Body of pancreas (tissue), 4 donors: ENCODE results near the gene SLC25A14. TPM values are rescaled to one million over a fixed set of nuclear protein-coding genes. Genes with fewer than 3 reads are reported as not detected.
"Not testable (repeated sequence)": the region's sequence is repeated elsewhere in the genome, so short reads cannot be mapped to it uniquely, and the experiment has no call there.

ENCODE experiments used
- ATAC-seq: fragments of 150-250 bp; one replicate; pipeline ENCODE4 v1.9.1; 2016
- DNase-seq, 4 donors: peaks; one replicate each; pipeline ENCODE4 v3.0.0-alpha.2; 2019
- H3K27ac ChIP-seq, 4 donors: fragments of 200-600 bp; sonication (generic); 1 replicate in 3 of 4; 2 replicates in 1 of 4; pipeline versions ENCODE4 v1.5.1 to v1.6.1; 2016 to 2019; ENCODE audit warnings: mild to moderate bottlenecking in 1 of 4, mixed read lengths in 1 of 4, moderate library complexity in 1 of 4
- H3K27me3 ChIP-seq, 2 donors: fragments of 200-600 bp; sonication (generic); one replicate each; pipeline ENCODE4 v1.6.0; 2016; ENCODE audit warnings: mild to moderate bottlenecking in 1 of 2
- H3K36me3 ChIP-seq, 2 donors: fragments of 200-600 bp; sonication (generic); replicated peaks in 1 of 2; 2 replicates each; pipeline ENCODE4 v1.5.1; 2016; ENCODE audit warnings: low read depth in 2 of 2; ENCODE audit not compliant: insufficient read depth in 1 of 2
- H3K4me1 ChIP-seq: fragments of 200-600 bp; sonication (generic); one replicate; pipeline ENCODE4 v1.6.0; 2016
- H3K4me3 ChIP-seq, 2 donors: fragments of 200-600 bp; sonication (generic); 1 replicate in 1 of 2; 2 replicates in 1 of 2; pipeline ENCODE4 v1.5.1; 2016 to 2019
- H3K9me3 ChIP-seq, 3 donors: fragments of 200-600 bp; sonication (generic); 1 replicate in 2 of 3; 2 replicates in 1 of 3; pipeline ENCODE4 v1.5.1; 2016
- CTCF ChIP-seq, 7 experiments: fragments of 450-650 bp in 4 of 7; fragments of 200-600 bp in 3 of 7; sonication (generic) in 3 of 7; IDR thresholded peaks; one replicate each; pipeline ENCODE4 v1.5.1; 2016 to 2019; ENCODE audit warnings: antibody characterized with exemption in 7 of 7
- POLR2A ChIP-seq, 3 donors: fragments of 450-650 bp; IDR thresholded peaks; one replicate each; pipeline ENCODE4 v1.6.1; 2016; ENCODE audit warnings: antibody characterized with exemption in 3 of 3, mild to moderate bottlenecking in 2 of 3
- WGBS, 2 donors: methylation state at CpG; one replicate each; pipeline ENCODE4 v1.1.5; 2017; 5-methylcytosine and 5-hydroxymethylcytosine counted together
- intact Hi-C: fragments of 100-400 bp; cut with DNase I; formaldehyde crosslinking; loops from one replicate; pipeline ENCODE4 v1.15.1; 2023
- total RNA-seq, 2 donors: library from RNA; depleted of rRNA; stranded (reverse); fragments of >200 nt; gene quantifications; one replicate each; pipeline ENCODE4 v1.1.0, GENCODE V29; 2016

Gene SLC25A14
- total RNA-seq, 2 donors from 2014 or later = 10.6 to 18.5 TPM

- TF ChIP-seq CTCF (IDR thresholded peaks at IDR 0.05) = no peak
- TF ChIP-seq POLR2A (IDR thresholded peaks at IDR 0.05) = no peak
- no peak overlapping the region for H3K27ac ChIP-seq
- 80 to 82% methylated on average over 1 to 5 of the region's 5 CpGs for WGBS, 2 donors
- DNase-seq (no peak), ATAC-seq (no peak)
- H3K4me1 ChIP-seq = no peaks in the 10 kb centered on the region
- no peaks in the 10 kb centered on the region for H3K36me3 ChIP-seq
- no peak overlapping the region for H3K4me3 ChIP-seq
- intact Hi-C loops = no loop called here
- H3K27me3 ChIP-seq = no peaks in the 10 kb centered on the region
- no peaks in the 10 kb centered on the region for H3K9me3 ChIP-seq
Observed at GRCh38 chrX:130304587-130305368, 34.9 kb upstream of the SLC25A14 start.

- H3K9me3 ChIP-seq, ATAC-seq, H3K4me1 ChIP-seq, DNase-seq, H3K36me3 ChIP-seq, intact Hi-C loops, H3K27ac ChIP-seq, H3K4me3 ChIP-seq, H3K27me3 ChIP-seq: not testable (repeated sequence)
- 40 to 56% methylated on average over 3 of the region's 3 CpGs for WGBS, 2 donors
Observed at GRCh38 chrX:130319886-130320285, 19.8 kb upstream of the SLC25A14 start.

GRCh38 chrX:130321550-130321949, 18.2 kb upstream of the SLC25A14 start:
- DNase-seq = no peak
- intact Hi-C loops = no loop called here
- no peak for ATAC-seq
- Histone ChIP-seq H3K4me3 (no peak overlapping the region), H3K27me3 (no peaks in the 10 kb centered on the region), H3K36me3 (no peaks in the 10 kb centered on the region), H3K9me3 (no peaks in the 10 kb centered on the region), H3K4me1 (no peaks in the 10 kb centered on the region), H3K27ac (no peak overlapping the region)
- 68 to 79% methylated on average over 2 of the region's 2 CpGs for WGBS, 2 donors
- TF ChIP-seq POLR2A (IDR thresholded peaks at IDR 0.05) = no peak
- no peak for TF ChIP-seq CTCF (IDR thresholded peaks at IDR 0.05)

GRCh38 chrX:130330146-130330545, 9.6 kb upstream of the SLC25A14 start:
- TF ChIP-seq CTCF (IDR thresholded peaks at IDR 0.05) (no peak), POLR2A (IDR thresholded peaks at IDR 0.05) (no peak)
- no peak for ATAC-seq

GRCh38 chrX:130330706-130331105, 9.0 kb upstream of the SLC25A14 start:
- no peaks in the 10 kb centered on the region for H3K9me3 ChIP-seq
- intact Hi-C loops = no loop called here
- no peaks in the 10 kb centered on the region for H3K27me3 ChIP-seq
- TF ChIP-seq POLR2A (IDR thresholded peaks at IDR 0.05) = no peak
- TF ChIP-seq CTCF (IDR thresholded peaks at IDR 0.05) = peak; percentile 9 to 58 (median 38)
- no peak overlapping the region for H3K4me3 ChIP-seq
- ATAC-seq (peak; percentile 55), DNase-seq (peak; percentile 39 to 67 (median 53))
- no peaks in the 10 kb centered on the region for H3K36me3 ChIP-seq
- 2 to 5% methylated on average over 9 to 10 of the region's 10 CpGs for WGBS, 2 donors
- H3K27ac ChIP-seq = no peak overlapping the region
- H3K4me1 ChIP-seq = no peaks in the 10 kb centered on the region

More at GRCh38 chrX:130330146-130330545, 9.6 kb upstream of the SLC25A14 start:
- intact Hi-C loops = no loop called here
- 42 to 48% methylated on average over 3 of the region's 3 CpGs for WGBS, 2 donors
- H3K4me1 ChIP-seq = no peaks in the 10 kb centered on the region
- DNase-seq = no peak
- H3K27ac ChIP-seq = no peak overlapping the region
- H3K27me3 ChIP-seq = no peaks in the 10 kb centered on the region
- H3K4me3 ChIP-seq = no peak overlapping the region
- H3K36me3 ChIP-seq = no peaks in the 10 kb centered on the region
- H3K9me3 ChIP-seq = no peaks in the 10 kb centered on the region
